ENCODE measurements around the gene RABGAP1L. TPM values are rescaled to one million over a fixed set of nuclear protein-coding genes. Genes with fewer than 3 reads are reported as not detected.

The RABGAP1L gene
- total and polyA plus RNA-seq, 2 of the 8 experiments (the other 6 are each of a cell fraction or from before 2014, with no cell fraction given): 33.3 to 156 TPM

DNA sequence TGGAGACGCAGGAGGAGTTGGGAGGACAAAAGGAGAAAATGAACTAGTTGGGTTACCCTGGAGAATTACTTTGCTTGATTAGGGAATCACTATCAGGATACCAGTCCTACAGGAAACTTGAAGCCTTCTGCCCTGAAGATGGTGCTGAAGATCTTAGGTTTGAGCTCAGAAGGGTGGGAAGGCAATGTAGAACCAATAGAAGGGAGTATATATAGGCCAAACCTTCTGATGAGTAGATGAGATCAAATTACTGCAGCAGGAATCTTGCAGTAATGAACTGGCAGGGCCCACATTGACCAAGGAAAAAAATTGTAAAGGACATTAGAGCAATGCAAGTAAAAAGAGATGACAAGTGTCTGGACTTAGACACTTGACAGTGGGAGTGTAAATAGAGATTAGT, 724.1 kb downstream of the RABGAP1L start:
- Histone ChIP-seq H2BK20ac (ENCODE audit: low read length) (no peak overlapping the region), H2AK5ac (ENCODE audit: low read depth, low read length) (no peak overlapping the region), H2AFZ (ENCODE audit: low read length) (no peak overlapping the region), H2BK120ac (replicated peaks; ENCODE audit: low read depth, low read length) (no peak overlapping the region), H3K4me1 (replicated peaks in 1 of 4; ENCODE audit: control insufficient read depth in 3 of 4, insufficient read depth in 4 of 4, low read length in 3 of 4) (peaks cover 0 to 6% (median 2%) of the 10 kb centered on the region in 4 experiments; a peak in 2 of 7 replicates), H3K4me3 (ENCODE audit: extremely low read depth in 1 of 4, insufficient read depth in 2 of 4, low read depth in 3 of 4, low read length in 4 of 4) (no peak overlapping the region), H2BK12ac (ENCODE audit: low read depth, low read length) (no peak overlapping the region), H3K56ac (replicated peaks; ENCODE audit: insufficient read length, low read depth, low read length) (no peak overlapping the region), H4K20me1 (replicated peaks in 1 of 2; ENCODE audit: control insufficient read depth in 1 of 2, insufficient read depth in 2 of 2, low read length in 2 of 2) (peaks cover 5 to 11% of the 10 kb centered on the region in 2 experiments), H3K14ac (ENCODE audit: insufficient read length) (no peak overlapping the region), H2BK15ac (ENCODE audit: low read length) (no peak overlapping the region), H3K27me3 (replicated peaks in 1 of 4; ENCODE audit: control insufficient read depth in 3 of 4, extremely low read depth in 1 of 4, insufficient read depth in 3 of 4, low read length in 3 of 4) (no peaks in the 10 kb centered on the region), H3K23me2 (ENCODE audit: low read depth, low read length) (no peaks in the 10 kb centered on the region), H2BK5ac (ENCODE audit: low read depth, low read length) (no peak overlapping the region), H3K27ac (ENCODE audit: low read depth, low read length) (no peak overlapping the region), H3K79me2 (ENCODE audit: control insufficient read depth in 1 of 2, insufficient read depth in 2 of 2, low read length in 2 of 2) (peaks cover 24 to 98% of the 10 kb centered on the region in 2 experiments), H4K8ac (ENCODE audit: extremely low read depth, insufficient read depth, low read length) (no peak overlapping the region), H3K18ac (ENCODE audit: extremely low read depth, low read length) (no peak overlapping the region), H4K5ac (ENCODE audit: insufficient read length, low read depth, low read length) (no peak overlapping the region), H3K36me3 (ENCODE audit: control insufficient read depth in 2 of 4, insufficient read depth in 4 of 4, low read length in 3 of 4) (peaks cover 5 to 98% (median 42%) of the 10 kb centered on the region in 4 experiments), H3K9me3 (ENCODE audit: insufficient read depth in 2 of 2, low read depth in 1 of 2, low read length in 1 of 2) (no peaks in the 10 kb centered on the region), H3K79me1 (ENCODE audit: low read depth, low read length) (0 out of 2 replicates have a peak, but pooled peaks cover 3% of the 10 kb centered on the region), H3K9ac (replicated peaks in 1 of 4; ENCODE audit: extremely low read depth in 1 of 4, low read depth in 3 of 4, low read length in 3 of 4) (no peak overlapping the region), H3K4me2 (ENCODE audit: insufficient read depth in 1 of 2, low read depth in 2 of 2, low read length in 2 of 2) (no peak overlapping the region), H3K4ac (replicated peaks; ENCODE audit: insufficient read length, low read depth, low read length) (no peak overlapping the region), H4K91ac (replicated peaks; ENCODE audit: insufficient read length, low read length) (no peak overlapping the region), H3K23ac (ENCODE audit: insufficient read length) (no peak overlapping the region)
- DNase-seq (ENCODE audit: low read depth in 1 of 2, low spot score in 2 of 2) (no peak), FAIRE-seq (peak; percentile 19)
- POLR2A ChIA-PET (ENCODE audit: partially characterized antibody): interaction anchor here (0.6 to 1.9 kb wide), 8 partner anchors 9 to 137 kb away, joined by 3 to 12 read pairs (median 4); no protein-coding TSS in a partner anchor
- CTCF ChIA-PET (ENCODE audit: partially characterized antibody): interaction anchor here (0.6 to 4.5 kb wide), 8 partner anchors 9 to 113 kb away, joined by 3 to 21 read pairs (median 3); no protein-coding TSS in a partner anchor
- peak; percentile 46 to 60 for TF ChIP-seq RAD21 (IDR thresholded peaks at IDR 0.05 in 1 of 2, conservative IDR thresholded peaks at IDR 0.05 in 1 of 2; ENCODE audit: low read depth in 2 of 2, low read length in 2 of 2)
- TF ChIP-seq KDM5A (IDR thresholded peaks at IDR 0.05; ENCODE audit: low read length): no peak
- no peak for TF ChIP-seq TAF7 (optimal IDR thresholded peaks at IDR 0.05; ENCODE audit: borderline replicate concordance, low read depth, low read length)
- TF ChIP-seq, protein P1, sequence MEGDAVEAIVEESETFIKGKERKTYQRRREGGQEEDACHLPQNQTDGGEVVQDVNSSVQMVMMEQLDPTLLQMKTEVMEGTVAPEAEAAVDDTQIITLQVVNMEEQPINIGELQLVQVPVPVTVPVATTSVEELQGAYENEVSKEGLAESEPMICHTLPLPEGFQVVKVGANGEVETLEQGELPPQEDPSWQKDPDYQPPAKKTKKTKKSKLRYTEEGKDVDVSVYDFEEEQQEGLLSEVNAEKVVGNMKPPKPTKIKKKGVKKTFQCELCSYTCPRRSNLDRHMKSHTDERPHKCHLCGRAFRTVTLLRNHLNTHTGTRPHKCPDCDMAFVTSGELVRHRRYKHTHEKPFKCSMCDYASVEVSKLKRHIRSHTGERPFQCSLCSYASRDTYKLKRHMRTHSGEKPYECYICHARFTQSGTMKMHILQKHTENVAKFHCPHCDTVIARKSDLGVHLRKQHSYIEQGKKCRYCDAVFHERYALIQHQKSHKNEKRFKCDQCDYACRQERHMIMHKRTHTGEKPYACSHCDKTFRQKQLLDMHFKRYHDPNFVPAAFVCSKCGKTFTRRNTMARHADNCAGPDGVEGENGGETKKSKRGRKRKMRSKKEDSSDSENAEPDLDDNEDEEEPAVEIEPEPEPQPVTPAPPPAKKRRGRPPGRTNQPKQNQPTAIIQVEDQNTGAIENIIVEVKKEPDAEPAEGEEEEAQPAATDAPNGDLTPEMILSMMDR (IDR thresholded peaks at IDR 0.05; ENCODE audit: control extremely low read depth in 1 of 3, insufficient read depth in 1 of 3, low read depth in 1 of 3, low read length in 3 of 3): peak in 1 of 3 experiments; percentile 25; a peak in 1 of 4 replicates
- no peak for TF ChIP-seq BCL11A (IDR thresholded peaks at IDR 0.05; ENCODE audit: low read depth in 2 of 2, low read length in 2 of 2)
- WGBS, 2 experiments (ENCODE audit: extremely low coverage in 1 of 2, insufficient coverage in 1 of 2, insufficient read length in 1 of 2, insufficient replicate concordance in 2 of 2, low coverage in 1 of 2, low lambda C conversion rate in 2 of 2, missing lambda C conversion rate in 1 of 2): 89% methylated on average over 1 of the region's 1 CpG; no CpG with 5 or more reads in 1 of the 2 experiments

All from H1 (cell line).